Measurements from ENCODE around the gene HOXA9. TPM values are rescaled to one million over a fixed set of nuclear protein-coding genes. Genes with fewer than 3 reads are reported as not detected.
A peak's percentile ranks its signal among the peaks of the same experiment; 100 is the strongest.

Gene HOXA9
- polyA plus RNA-seq, 1 of the 3 experiments (the other 2 are of a cell fraction): not detected

DNA sequence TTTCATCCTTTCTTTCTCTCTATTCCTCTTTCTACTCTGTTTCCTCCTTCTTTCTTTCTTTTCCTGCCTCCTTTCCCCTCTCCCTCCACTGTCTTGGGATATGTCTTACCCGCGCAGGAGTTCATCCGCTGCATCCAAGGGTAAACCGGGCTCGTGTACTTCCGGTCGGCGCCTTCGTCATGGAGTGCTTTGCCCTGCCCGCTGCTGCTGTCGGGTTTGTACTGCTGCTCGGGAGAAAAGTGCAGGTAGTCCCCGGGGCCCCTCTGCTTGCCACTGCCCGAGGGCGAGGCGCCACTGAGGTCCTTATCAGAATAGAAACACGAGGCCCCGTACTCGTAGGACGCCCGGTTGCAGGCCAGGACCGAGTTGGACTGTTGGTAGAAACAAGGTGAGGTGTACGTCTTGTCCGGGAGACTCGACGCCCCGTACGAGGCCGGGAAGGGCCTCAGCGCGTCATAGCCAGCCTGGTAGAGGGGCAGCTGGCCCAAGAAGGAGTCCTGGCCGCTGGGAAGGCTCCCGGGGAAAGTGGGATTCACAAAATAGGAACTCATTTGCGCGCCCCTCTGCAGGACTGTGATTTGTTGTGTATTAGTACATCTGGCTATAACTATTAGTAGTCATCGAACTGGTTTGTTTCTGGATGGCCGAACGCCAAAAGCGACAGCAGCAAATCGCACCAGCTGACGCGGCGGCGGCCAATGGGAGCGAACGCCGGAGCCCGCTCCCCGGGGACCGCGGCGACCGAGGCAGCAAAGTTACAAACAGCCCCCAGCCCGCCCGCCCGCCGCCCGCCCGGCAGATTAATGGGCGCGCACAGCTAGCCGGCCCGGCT is 17.9 kb downstream of the HOXA9 start, which contains the start of gene HOXA6:
Gene HOXA6 (minus strand): TSS at position 576 of the 832 bp plus-strand sequence. CDS start 25 bp downstream, at position 551.
- ChIA-PET CTCF (interaction anchor here (0.5 to 10.9 kb wide), 5 partner anchors 12 to 479 kb away, joined by 3 to 270 read pairs (median 29); partner anchors contain the start of gene HOXA7), POLR2A (no interaction called here)
- WGBS (ENCODE audit: low lambda C conversion rate): 29% methylated on average over 48 of the region's 63 CpGs
- peaks cover 12 to 20% of the 10 kb centered on the region in 2 experiments; a peak in 1 of 4 replicates for H3K4me1 ChIP-seq (ENCODE audit: control insufficient read depth in 1 of 2, insufficient read depth in 2 of 2, low read depth in 1 of 2, low read length in 1 of 2)
- peaks cover 100% of the 10 kb centered on the region for H3K27me3 ChIP-seq (ENCODE audit: insufficient read depth)
- no peak within 1 kb of the TSS for H3K4me2 ChIP-seq
- peak; percentile 47 for DNase-seq
- H3F3A ChIP-seq (replicated peaks; ENCODE audit: insufficient read depth): no peaks in the 10 kb centered on the region
- H3K9ac ChIP-seq: no peak within 1 kb of the TSS
- no peaks in the 10 kb centered on the region for H3K36me3 ChIP-seq (replicated peaks in 1 of 2; ENCODE audit: control insufficient read depth in 1 of 2, insufficient read depth in 2 of 2, low read length in 1 of 2)
- H4K20me1 ChIP-seq (ENCODE audit: insufficient read depth): no peaks in the 10 kb centered on the region
- no peaks in the 10 kb centered on the region for H3K9me2 ChIP-seq
- H2AFZ ChIP-seq (ENCODE audit: low read depth): no peak within 1 kb of the TSS
- no peak within 1 kb of the TSS for H3K27ac ChIP-seq (ENCODE audit: low read depth in 2 of 2, low read length in 1 of 2)
- TF ChIP-seq MXI1 (IDR thresholded peaks at IDR 0.05; ENCODE audit: low read depth, low read length) (no peak), ELF1 (IDR thresholded peaks at IDR 0.05) (no peak), CHD2 (IDR thresholded peaks at IDR 0.05; ENCODE audit: low read length, partially characterized antibody) (no peak), SIN3A (IDR thresholded peaks at IDR 0.05; ENCODE audit: borderline replicate concordance, low read depth, low read length) (no peak), GATA2 (CRISPR knock-in tag; IDR thresholded peaks at IDR 0.05) (no peak), TEAD4 (IDR thresholded peaks at IDR 0.05; ENCODE audit: borderline replicate concordance, insufficient read depth) (no peak), FOSL2 (IDR thresholded peaks at IDR 0.05; ENCODE audit: borderline replicate concordance, low read depth) (no peak), RCOR1 (IDR thresholded peaks at IDR 0.05; ENCODE audit: low read length) (no peak), RFX5 (IDR thresholded peaks at IDR 0.05; ENCODE audit: low read length) (no peak), EZH2phosphoT487 (IDR thresholded peaks at IDR 0.05; ENCODE audit: borderline replicate concordance, low read depth) (no peak), POLR2AphosphoS5 (IDR thresholded peaks at IDR 0.05; ENCODE audit: low read depth, low read length) (no peak), MEF2A (IDR thresholded peaks at IDR 0.05; ENCODE audit: borderline replicate concordance, low read depth) (no peak), RAD21 (IDR thresholded peaks at IDR 0.05; ENCODE audit: low read length) (no peak), YY1 (IDR thresholded peaks at IDR 0.05; ENCODE audit: low read depth) (no peak), SMC3 (IDR thresholded peaks at IDR 0.05; ENCODE audit: low read depth, low read length) (no peak), TCF12 (IDR thresholded peaks at IDR 0.05) (no peak)
- TF ChIP-seq, protein P1, sequence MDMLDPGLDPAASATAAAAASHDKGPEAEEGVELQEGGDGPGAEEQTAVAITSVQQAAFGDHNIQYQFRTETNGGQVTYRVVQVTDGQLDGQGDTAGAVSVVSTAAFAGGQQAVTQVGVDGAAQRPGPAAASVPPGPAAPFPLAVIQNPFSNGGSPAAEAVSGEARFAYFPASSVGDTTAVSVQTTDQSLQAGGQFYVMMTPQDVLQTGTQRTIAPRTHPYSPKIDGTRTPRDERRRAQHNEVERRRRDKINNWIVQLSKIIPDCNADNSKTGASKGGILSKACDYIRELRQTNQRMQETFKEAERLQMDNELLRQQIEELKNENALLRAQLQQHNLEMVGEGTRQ (IDR thresholded peaks at IDR 0.05; ENCODE audit: borderline replicate concordance, low read depth, low read length): no peak
- TF ChIP-seq, protein P2, sequence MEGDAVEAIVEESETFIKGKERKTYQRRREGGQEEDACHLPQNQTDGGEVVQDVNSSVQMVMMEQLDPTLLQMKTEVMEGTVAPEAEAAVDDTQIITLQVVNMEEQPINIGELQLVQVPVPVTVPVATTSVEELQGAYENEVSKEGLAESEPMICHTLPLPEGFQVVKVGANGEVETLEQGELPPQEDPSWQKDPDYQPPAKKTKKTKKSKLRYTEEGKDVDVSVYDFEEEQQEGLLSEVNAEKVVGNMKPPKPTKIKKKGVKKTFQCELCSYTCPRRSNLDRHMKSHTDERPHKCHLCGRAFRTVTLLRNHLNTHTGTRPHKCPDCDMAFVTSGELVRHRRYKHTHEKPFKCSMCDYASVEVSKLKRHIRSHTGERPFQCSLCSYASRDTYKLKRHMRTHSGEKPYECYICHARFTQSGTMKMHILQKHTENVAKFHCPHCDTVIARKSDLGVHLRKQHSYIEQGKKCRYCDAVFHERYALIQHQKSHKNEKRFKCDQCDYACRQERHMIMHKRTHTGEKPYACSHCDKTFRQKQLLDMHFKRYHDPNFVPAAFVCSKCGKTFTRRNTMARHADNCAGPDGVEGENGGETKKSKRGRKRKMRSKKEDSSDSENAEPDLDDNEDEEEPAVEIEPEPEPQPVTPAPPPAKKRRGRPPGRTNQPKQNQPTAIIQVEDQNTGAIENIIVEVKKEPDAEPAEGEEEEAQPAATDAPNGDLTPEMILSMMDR (IDR thresholded peaks at IDR 0.05): no peak
- TF ChIP-seq, protein P3, sequence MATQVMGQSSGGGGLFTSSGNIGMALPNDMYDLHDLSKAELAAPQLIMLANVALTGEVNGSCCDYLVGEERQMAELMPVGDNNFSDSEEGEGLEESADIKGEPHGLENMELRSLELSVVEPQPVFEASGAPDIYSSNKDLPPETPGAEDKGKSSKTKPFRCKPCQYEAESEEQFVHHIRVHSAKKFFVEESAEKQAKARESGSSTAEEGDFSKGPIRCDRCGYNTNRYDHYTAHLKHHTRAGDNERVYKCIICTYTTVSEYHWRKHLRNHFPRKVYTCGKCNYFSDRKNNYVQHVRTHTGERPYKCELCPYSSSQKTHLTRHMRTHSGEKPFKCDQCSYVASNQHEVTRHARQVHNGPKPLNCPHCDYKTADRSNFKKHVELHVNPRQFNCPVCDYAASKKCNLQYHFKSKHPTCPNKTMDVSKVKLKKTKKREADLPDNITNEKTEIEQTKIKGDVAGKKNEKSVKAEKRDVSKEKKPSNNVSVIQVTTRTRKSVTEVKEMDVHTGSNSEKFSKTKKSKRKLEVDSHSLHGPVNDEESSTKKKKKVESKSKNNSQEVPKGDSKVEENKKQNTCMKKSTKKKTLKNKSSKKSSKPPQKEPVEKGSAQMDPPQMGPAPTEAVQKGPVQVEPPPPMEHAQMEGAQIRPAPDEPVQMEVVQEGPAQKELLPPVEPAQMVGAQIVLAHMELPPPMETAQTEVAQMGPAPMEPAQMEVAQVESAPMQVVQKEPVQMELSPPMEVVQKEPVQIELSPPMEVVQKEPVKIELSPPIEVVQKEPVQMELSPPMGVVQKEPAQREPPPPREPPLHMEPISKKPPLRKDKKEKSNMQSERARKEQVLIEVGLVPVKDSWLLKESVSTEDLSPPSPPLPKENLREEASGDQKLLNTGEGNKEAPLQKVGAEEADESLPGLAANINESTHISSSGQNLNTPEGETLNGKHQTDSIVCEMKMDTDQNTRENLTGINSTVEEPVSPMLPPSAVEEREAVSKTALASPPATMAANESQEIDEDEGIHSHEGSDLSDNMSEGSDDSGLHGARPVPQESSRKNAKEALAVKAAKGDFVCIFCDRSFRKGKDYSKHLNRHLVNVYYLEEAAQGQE (IDR thresholded peaks at IDR 0.05; ENCODE audit: low read depth, low read length): no peak
- TF ChIP-seq, protein P4, sequence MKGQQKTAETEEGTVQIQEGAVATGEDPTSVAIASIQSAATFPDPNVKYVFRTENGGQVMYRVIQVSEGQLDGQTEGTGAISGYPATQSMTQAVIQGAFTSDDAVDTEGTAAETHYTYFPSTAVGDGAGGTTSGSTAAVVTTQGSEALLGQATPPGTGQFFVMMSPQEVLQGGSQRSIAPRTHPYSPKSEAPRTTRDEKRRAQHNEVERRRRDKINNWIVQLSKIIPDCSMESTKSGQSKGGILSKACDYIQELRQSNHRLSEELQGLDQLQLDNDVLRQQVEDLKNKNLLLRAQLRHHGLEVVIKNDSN (IDR thresholded peaks at IDR 0.05; ENCODE audit: borderline replicate concordance, low read depth): no peak
- H3K79me2 ChIP-seq (ENCODE audit: insufficient read depth): no peaks in the 10 kb centered on the region
- no peak within 1 kb of the TSS for H3K4me3 ChIP-seq (ENCODE audit: low read depth in 2 of 2, low read length in 1 of 2)
- H3K9me3 ChIP-seq: no peaks in the 10 kb centered on the region
